Astrocyte (in vitro differentiated cells and primary cell): ENCODE results near the gene XXYLT1. TPM values are rescaled to one million over a fixed set of nuclear protein-coding genes. Genes with fewer than 3 reads are reported as not detected.

Source experiments
- DNase-seq: peaks from one replicate; pipeline ENCODE4 v3.0.0-alpha.2; 2010; ENCODE audit warnings: low read depth
- FAIRE-seq: peaks from 2 replicates; lab custom pipeline; 2011; peaks lifted over from hg19 to GRCh38; lab: Jason Lieb, UNC
- H2AFZ ChIP-seq: 2 replicates; pipeline ENCODE4 v1.6.0; 2012; ENCODE audit warnings: low read depth, low read length, inconsistent platforms
- H3K27ac ChIP-seq: 2 replicates; pipeline ENCODE4 v1.5.1; 2011; ENCODE audit warnings: low read depth, low read length, inconsistent platforms
- H3K27me3 ChIP-seq: 2 replicates; pipeline ENCODE4 v1.6.0; 2011; ENCODE audit warnings: low read length, inconsistent platforms; ENCODE audit not compliant: insufficient read depth
- H3K36me3 ChIP-seq: 2 replicates; pipeline ENCODE4 v1.5.1; 2011; ENCODE audit warnings: low read length, inconsistent platforms; ENCODE audit not compliant: insufficient read depth
- H3K4me1 ChIP-seq: 2 replicates; pipeline ENCODE4 v1.5.1; 2011; ENCODE audit warnings: low read length, inconsistent platforms; ENCODE audit not compliant: insufficient read depth
- H3K4me2 ChIP-seq: 2 replicates; pipeline ENCODE4 v1.6.0; 2012; ENCODE audit warnings: low read length, inconsistent platforms
- H3K4me3 ChIP-seq: 2 replicates; pipeline ENCODE4 v1.5.1; 2011; ENCODE audit warnings: low read depth, mild to moderate bottlenecking, low read length, inconsistent platforms; ENCODE audit not compliant: insufficient read depth
- H3K79me2 ChIP-seq: 2 replicates; pipeline ENCODE4 v1.6.0; 2012; ENCODE audit warnings: mild to moderate bottlenecking, low read length, inconsistent platforms; ENCODE audit not compliant: insufficient read depth
- H3K9ac ChIP-seq: 2 replicates; pipeline ENCODE4 v1.6.0; 2012; ENCODE audit warnings: mild to moderate bottlenecking, low read length, inconsistent platforms
- H3K9me3 ChIP-seq: 2 replicates; pipeline ENCODE4 v1.5.1; 2012; ENCODE audit warnings: low read depth, mild to moderate bottlenecking, low read length, inconsistent platforms; ENCODE audit not compliant: insufficient read depth
- H4K20me1 ChIP-seq: 2 replicates; pipeline ENCODE4 v1.6.0; 2012; ENCODE audit warnings: low read length, inconsistent platforms; ENCODE audit not compliant: insufficient read depth
- H3K27ac Mint-ChIP-seq: one replicate; pipeline ENCODE4 v1.8.0; 2021; ENCODE audit warnings: mild to moderate bottlenecking, mixed read lengths; ENCODE audit not compliant: unreplicated experiment
- H3K27me3 Mint-ChIP-seq: one replicate; pipeline ENCODE4 v1.8.0; 2021; ENCODE audit warnings: low read depth, mixed read lengths; ENCODE audit not compliant: unreplicated experiment
- H3K36me3 Mint-ChIP-seq: one replicate; pipeline ENCODE4 v1.8.0; 2021; ENCODE audit warnings: low read depth, mixed read lengths; ENCODE audit not compliant: unreplicated experiment
- H3K4me1 Mint-ChIP-seq: one replicate; pipeline ENCODE4 v1.8.0; 2021; ENCODE audit warnings: low read depth, mixed read lengths; ENCODE audit not compliant: unreplicated experiment
- H3K4me3 Mint-ChIP-seq: one replicate; pipeline ENCODE4 v1.8.0; 2021; ENCODE audit warnings: mild to moderate bottlenecking, moderate library complexity, mixed read lengths; ENCODE audit not compliant: unreplicated experiment
- H3K9me3 Mint-ChIP-seq: one replicate; pipeline ENCODE4 v1.8.0; 2021; ENCODE audit warnings: mild to moderate bottlenecking, mixed read lengths; ENCODE audit not compliant: unreplicated experiment
- CTCF ChIP-seq: IDR thresholded peaks from 2 replicates; pipeline ENCODE4 v1.5.1; 2011; ENCODE audit warnings: low read depth, mild to moderate bottlenecking, inconsistent platforms, low read length, moderate library complexity; ENCODE audit not compliant: insufficient read depth
- EZH2 ChIP-seq: IDR thresholded peaks from 2 replicates; pipeline ENCODE4 v1.6.1; 2012; ENCODE audit warnings: mild to moderate bottlenecking, low read length, inconsistent platforms; ENCODE audit not compliant: insufficient read depth
- total RNA-seq: library from RNA; stranded (reverse); gene quantifications from 2 replicates; pipeline ENCODE4 v1.2.1, GENCODE V29; 2021

Gene XXYLT1
- total RNA-seq, 1 donor from 2014 or later = 26.2 TPM

GRCh38 chr3:195036574-195036973 lies 234.4 kb downstream of the XXYLT1 start:
- peaks cover 10% of the 10 kb centered on the region for H3K27me3 ChIP-seq
- no peak overlapping the region for H3K4me2 ChIP-seq
- H2AFZ ChIP-seq = no peak overlapping the region
- Mint-ChIP-seq H3K27ac (no peak overlapping the region), H3K36me3 (peaks cover 1% of the 10 kb centered on the region), H3K27me3 (peaks cover 25% of the 10 kb centered on the region), H3K4me1 (peaks cover 10% of the 10 kb centered on the region), H3K4me3 (no peak overlapping the region), H3K9me3 (peaks cover 5% of the 10 kb centered on the region)
- H3K27ac ChIP-seq = no peak overlapping the region
- peaks cover 4% of the 10 kb centered on the region for H3K4me1 ChIP-seq
- no peak overlapping the region for H3K4me3 ChIP-seq
- no peaks in the 10 kb centered on the region for H4K20me1 ChIP-seq
- no peak for DNase-seq
- H3K9me3 ChIP-seq = no peaks in the 10 kb centered on the region
- TF ChIP-seq EZH2 (no peak), CTCF (no peak)
- no peaks in the 10 kb centered on the region for H3K79me2 ChIP-seq
- H3K9ac ChIP-seq = no peak overlapping the region
- FAIRE-seq = no peak
- no peaks in the 10 kb centered on the region for H3K36me3 ChIP-seq

GRCh38 chr3:195036203-195036505 lies 234.8 kb downstream of the XXYLT1 start:
- no peaks in the 10 kb centered on the region for H3K79me2 ChIP-seq
- Mint-ChIP-seq H3K36me3 (peaks cover 1% of the 10 kb centered on the region), H3K27me3 (peaks cover 25% of the 10 kb centered on the region), H3K4me3 (no peak overlapping the region), H3K4me1 (peaks cover 11% of the 10 kb centered on the region), H3K27ac (no peak overlapping the region), H3K9me3 (peaks cover 5% of the 10 kb centered on the region)
- peaks cover 10% of the 10 kb centered on the region for H3K27me3 ChIP-seq
- no peaks in the 10 kb centered on the region for H3K9me3 ChIP-seq
- no peak overlapping the region for H3K4me2 ChIP-seq
- DNase-seq = no peak
- no peak for FAIRE-seq
- H3K4me3 ChIP-seq = no peak overlapping the region
- no peak overlapping the region for H3K9ac ChIP-seq
- no peaks in the 10 kb centered on the region for H4K20me1 ChIP-seq
- no peaks in the 10 kb centered on the region for H3K36me3 ChIP-seq
- H3K4me1 ChIP-seq = peaks cover 8% of the 10 kb centered on the region
- H2AFZ ChIP-seq = no peak overlapping the region
- H3K27ac ChIP-seq = no peak overlapping the region
- no peak for TF ChIP-seq EZH2
- no peak for TF ChIP-seq CTCF

GRCh38 chr3:195035345-195036202 lies 235.4 kb downstream of the XXYLT1 start:
- no peak for FAIRE-seq

More at GRCh38 chr3:195035345-195036202, 235.4 kb downstream of the XXYLT1 start:
- DNase-seq = no peak
- H3K4me2 ChIP-seq = no peak overlapping the region
- H2AFZ ChIP-seq = no peak overlapping the region
- H3K79me2 ChIP-seq = no peaks in the 10 kb centered on the region
- peaks cover 10% of the 10 kb centered on the region for H3K27me3 ChIP-seq
- Mint-ChIP-seq H3K4me1 (peaks cover 13% of the 10 kb centered on the region), H3K27me3 (peaks cover 23% of the 10 kb centered on the region), H3K4me3 (no peak overlapping the region), H3K27ac (no peak overlapping the region), H3K9me3 (peaks cover 5% of the 10 kb centered on the region), H3K36me3 (peaks cover 1% of the 10 kb centered on the region)
- no peaks in the 10 kb centered on the region for H3K36me3 ChIP-seq
- no peak overlapping the region for H3K27ac ChIP-seq
- peaks cover 10% of the 10 kb centered on the region for H3K4me1 ChIP-seq
- no peak overlapping the region for H3K4me3 ChIP-seq
- no peak overlapping the region for H3K9ac ChIP-seq
- H3K9me3 ChIP-seq = no peaks in the 10 kb centered on the region
- TF ChIP-seq EZH2 (no peak), CTCF (no peak)
- no peaks in the 10 kb centered on the region for H4K20me1 ChIP-seq
